Chondrocyte (in vitro differentiated cells): ENCODE measurements around the gene PCDHGB6. TPM values are rescaled to one million over a fixed set of nuclear protein-coding genes. Genes with fewer than 3 reads are reported as not detected.

Experiments
- DNase-seq: peaks from one replicate; pipeline ENCODE4 v3.0.0; 2021; ENCODE audit warnings: mixed read lengths, low spot score
- H3K27ac Mint-ChIP-seq: one replicate; pipeline ENCODE4 v1.8.0; 2021; ENCODE audit warnings: mild to moderate bottlenecking, moderate library complexity, mixed read lengths; ENCODE audit not compliant: unreplicated experiment
- H3K27me3 Mint-ChIP-seq: 2 replicates; pipeline ENCODE4 v1.8.0; 2021; ENCODE audit warnings: low read depth, mixed read lengths
- H3K36me3 Mint-ChIP-seq: 2 replicates; pipeline ENCODE4 v1.8.0; 2021; ENCODE audit warnings: low read depth, mixed read lengths
- H3K4me1 Mint-ChIP-seq: 2 replicates; pipeline ENCODE4 v1.8.0; 2021; ENCODE audit warnings: low read depth, mild to moderate bottlenecking, mixed read lengths
- H3K4me3 Mint-ChIP-seq: one replicate; pipeline ENCODE4 v1.8.0; 2021; ENCODE audit warnings: mild to moderate bottlenecking, moderate library complexity, mixed read lengths; ENCODE audit not compliant: unreplicated experiment
- H3K9me3 Mint-ChIP-seq: 2 replicates; pipeline ENCODE4 v1.8.0; 2021; ENCODE audit warnings: low read depth, mixed read lengths
- CTCF ChIP-seq: fragments of 200-600 bp; sonication (generic); IDR thresholded peaks from 2 replicates; pipeline ENCODE4 v1.5.0; 2021; ENCODE audit warnings: antibody characterized with exemption, mild to moderate bottlenecking, moderate library complexity
- total RNA-seq: library from RNA; stranded (reverse); gene quantifications from 3 replicates; pipeline ENCODE4 v1.2.1, GENCODE V29; 2021

Gene PCDHGB6
- total RNA-seq, 1 donor from 2014 or later: 52.4 TPM

GRCh38 chr5:141399555-141400258 lies 8.1 kb upstream of the PCDHGB6 start:
- no peaks in the 10 kb centered on the region for H3K4me1 Mint-ChIP-seq
- TF ChIP-seq CTCF: no peak
- H3K27me3 Mint-ChIP-seq: no peaks in the 10 kb centered on the region
- H3K4me3 Mint-ChIP-seq: no peak overlapping the region
- peaks cover 15% of the 10 kb centered on the region for H3K36me3 Mint-ChIP-seq
- H3K27ac Mint-ChIP-seq: no peak overlapping the region
- peaks cover 30% of the 10 kb centered on the region for H3K9me3 Mint-ChIP-seq
- peak; percentile 82 for DNase-seq

- peaks cover 13% of the 10 kb centered on the region for H3K36me3 Mint-ChIP-seq
Measured at GRCh38 chr5:141402553-141403243, 5.1 kb upstream of the PCDHGB6 start, which contains the start of gene PCDHGA9. Gene PCDHGA9, plus strand, starts transcription at chr5:141402778. Its CDS starts 175 bp downstream, at chr5:141402953.

GRCh38 chr5:141403387-141403786 lies 4.4 kb upstream of the PCDHGB6 start:
- no peaks in the 10 kb centered on the region for H3K27me3 Mint-ChIP-seq
- no peak overlapping the region for H3K4me3 Mint-ChIP-seq
- H3K9me3 Mint-ChIP-seq: peaks cover 25% of the 10 kb centered on the region
- no peak for DNase-seq
- H3K4me1 Mint-ChIP-seq: peaks cover 9% of the 10 kb centered on the region
- no peak for TF ChIP-seq CTCF
- peaks cover 18% of the 10 kb centered on the region for H3K36me3 Mint-ChIP-seq
- no peak overlapping the region for H3K27ac Mint-ChIP-seq

More at GRCh38 chr5:141402553-141403243, 5.1 kb upstream of the PCDHGB6 start, which contains the start of gene PCDHGA9:
- peaks cover 22% of the 10 kb centered on the region for H3K9me3 Mint-ChIP-seq
- H3K27me3 Mint-ChIP-seq: no peaks in the 10 kb centered on the region
- H3K4me1 Mint-ChIP-seq: peaks cover 4% of the 10 kb centered on the region
- no peak within 1 kb of the TSS for H3K4me3 Mint-ChIP-seq
- DNase-seq: no peak
- no peak within 1 kb of the TSS for H3K27ac Mint-ChIP-seq
- TF ChIP-seq CTCF: peak; percentile 46

GRCh38 chr5:141409598-141410306 lies 1.9 kb downstream of the PCDHGB6 start:
- H3K4me3 Mint-ChIP-seq: peak overlapping the region; percentile 93
- H3K9me3 Mint-ChIP-seq: peaks cover 36% of the 10 kb centered on the region
- no peak overlapping the region for H3K27ac Mint-ChIP-seq
- no peak for DNase-seq
- H3K36me3 Mint-ChIP-seq: peaks cover 44% of the 10 kb centered on the region
- H3K4me1 Mint-ChIP-seq: peaks cover 41% of the 10 kb centered on the region
- H3K27me3 Mint-ChIP-seq: no peaks in the 10 kb centered on the region
- no peak for TF ChIP-seq CTCF

GRCh38 chr5:141411575-141411974 lies 3.8 kb downstream of the PCDHGB6 start:
- Mint-ChIP-seq H3K27ac (peak overlapping the region; percentile 70), H3K36me3 (peaks cover 53% of the 10 kb centered on the region), H3K4me1 (peaks cover 41% of the 10 kb centered on the region), H3K4me3 (peak overlapping the region; percentile 50), H3K27me3 (no peaks in the 10 kb centered on the region), H3K9me3 (peaks cover 44% of the 10 kb centered on the region)
- no peak for DNase-seq
- no peak for TF ChIP-seq CTCF
